HepG2 (cell line): ENCODE data around the gene CROCC. TPM values are rescaled to one million over a fixed set of nuclear protein-coding genes. Genes with fewer than 3 reads are reported as not detected.

Source experiments
- CBX5 ChIP-seq: sonication (generic); formaldehyde crosslinking; IDR thresholded peaks from 2 replicates; pipeline ENCODE4 v1.4.0; 2020; ENCODE audit warnings: missing genetic modification reagents, borderline replicate concordance
- CC2D1A ChIP-seq: sonication (generic); formaldehyde crosslinking; IDR thresholded peaks from 2 replicates; pipeline ENCODE4 v1.8.1; 2023; ENCODE audit warnings: mild to moderate bottlenecking, missing genetic modification reagents
- FOXP1 ChIP-seq, 2 experiments: fragments of 450-650 bp in 1 of 2; IDR thresholded peaks; 2 replicates each; pipeline ENCODE4 v1.6.1; 2017 to 2018; ENCODE audit warnings: antibody characterized with exemption in 1 of 2
- HHEX ChIP-seq: IDR thresholded peaks from 2 replicates; pipeline ENCODE4 v1.6.1; 2016; ENCODE audit warnings: control low read depth
- MAFK ChIP-seq, 2 experiments: IDR thresholded peaks in 1 of 2; conservative IDR thresholded peaks in 1 of 2; 2 replicates each; pipeline ENCODE4 v1.6.1; 2011; ENCODE audit warnings: improper control_type of control experiment in 2 of 2, low read length in 2 of 2
- MIER3 ChIP-seq: IDR thresholded peaks from 2 replicates; pipeline ENCODE4 v1.6.1; 2016; ENCODE audit warnings: missing compliant biosample characterization, borderline replicate concordance
- NFRKB ChIP-seq: fragments of 450-650 bp; IDR thresholded peaks from 2 replicates; pipeline ENCODE4 v1.6.1; 2017
- TARDBP ChIP-seq: sonication (generic); formaldehyde crosslinking; IDR thresholded peaks from 2 replicates; pipeline ENCODE4 v1.8.0; 2022; ENCODE audit warnings: mild to moderate bottlenecking, missing genetic modification reagents
- THYN1 ChIP-seq: sonication (generic); formaldehyde crosslinking; IDR thresholded peaks from 2 replicates; pipeline ENCODE4 v1.8.1; 2023; ENCODE audit warnings: low read depth, mild to moderate bottlenecking, moderate library complexity, missing genetic modification reagents, borderline replicate concordance
- TOPORS ChIP-seq: sonication (generic); formaldehyde crosslinking; IDR thresholded peaks from 2 replicates; pipeline ENCODE4 v1.8.0; 2023; ENCODE audit warnings: mild to moderate bottlenecking, missing genetic modification reagents
- TRIM24 ChIP-seq: sonication (generic); formaldehyde crosslinking; IDR thresholded peaks from 2 replicates; pipeline ENCODE4 v1.8.0; 2022; ENCODE audit warnings: mild to moderate bottlenecking, missing genetic modification reagents
- ZNF232 ChIP-seq: sonication (generic); formaldehyde crosslinking; IDR thresholded peaks from 2 replicates; pipeline ENCODE4 v1.4.0; 2020; ENCODE audit warnings: missing genetic modification reagents, borderline replicate concordance
- ZNF326 ChIP-seq: sonication (generic); formaldehyde crosslinking; IDR thresholded peaks from 2 replicates; pipeline ENCODE4 v1.4.0; 2020; ENCODE audit warnings: missing genetic modification reagents, borderline replicate concordance
- ZNF543 ChIP-seq: sonication (generic); formaldehyde crosslinking; IDR thresholded peaks from 2 replicates; pipeline ENCODE4 v1.4.0; 2020; ENCODE audit warnings: mild to moderate bottlenecking, missing genetic modification reagents
- ZNF589 ChIP-seq: sonication (generic); formaldehyde crosslinking; conservative IDR thresholded peaks from 2 replicates; pipeline ENCODE4 v1.8.0; 2022; ENCODE audit warnings: mild to moderate bottlenecking, moderate library complexity, missing genetic modification reagents
- polyA plus RNA-seq, 8 experiments: library from polyadenylated mRNA; depleted of rRNA in 3 of 8; stranded (reverse) in 7 of 8; unstranded in 1 of 8; fragments of >200 nt; fragmentation: Illumina TruSeq in 4 of 8; extraction: Trizol in 4 of 8; gene quantifications; 2 replicates each; pipeline versions ENCODE4 v1.2.1 to v1.2.3, GENCODE V29; 2011 to 2016; ENCODE audit warnings: low read depth in 4 of 8, missing spikeins in 1 of 8, mixed read lengths in 1 of 8; ENCODE audit not compliant: insufficient read depth in 1 of 8
- total RNA-seq, 5 experiments: library from RNA; depleted of rRNA; stranded (reverse); fragments of >200 nt; fragmentation: Illumina TruSeq; extraction: Trizol; gene quantifications; 2 replicates each; pipeline ENCODE4 v1.2.3, GENCODE V29; 2016; ENCODE audit warnings: low read depth in 1 of 5
- TF ChIP-seq, protein P1 (sequence below): sonication (generic); formaldehyde crosslinking; IDR thresholded peaks from 2 replicates; pipeline ENCODE4 v1.5.0; 2020; ENCODE audit warnings: mild to moderate bottlenecking, missing genetic modification reagents, moderate library complexity
- TF ChIP-seq, protein P2 (sequence below), 2 experiments: sonication (generic) in 1 of 2; formaldehyde crosslinking in 1 of 2; IDR thresholded peaks; 2 replicates each; pipeline versions ENCODE4 v1.4.0 to v1.6.1; 2016 to 2020; ENCODE audit warnings: borderline replicate concordance in 1 of 2, low read depth in 1 of 2, mild to moderate bottlenecking in 1 of 2, missing genetic modification reagents in 1 of 2
- TF ChIP-seq, protein P3 (sequence below): sonication (generic); formaldehyde crosslinking; IDR thresholded peaks from 2 replicates; pipeline ENCODE4 v1.4.0; 2020; ENCODE audit warnings: missing genetic modification reagents
- TF ChIP-seq, protein P4 (sequence below): sonication (generic); formaldehyde crosslinking; IDR thresholded peaks from 2 replicates; pipeline ENCODE4 v1.4.0; 2020; ENCODE audit warnings: mild to moderate bottlenecking, missing genetic modification reagents
- TF ChIP-seq, protein P5 (sequence below): fragments of 450-650 bp; IDR thresholded peaks from 2 replicates; pipeline ENCODE4 v1.6.1; 2016

CROCC gene
- total and polyA plus RNA-seq, 2 of the 13 experiments (the other 11 are each of a cell fraction or from before 2014, with no cell fraction given): 7.8 to 15.5 TPM

DNA sequence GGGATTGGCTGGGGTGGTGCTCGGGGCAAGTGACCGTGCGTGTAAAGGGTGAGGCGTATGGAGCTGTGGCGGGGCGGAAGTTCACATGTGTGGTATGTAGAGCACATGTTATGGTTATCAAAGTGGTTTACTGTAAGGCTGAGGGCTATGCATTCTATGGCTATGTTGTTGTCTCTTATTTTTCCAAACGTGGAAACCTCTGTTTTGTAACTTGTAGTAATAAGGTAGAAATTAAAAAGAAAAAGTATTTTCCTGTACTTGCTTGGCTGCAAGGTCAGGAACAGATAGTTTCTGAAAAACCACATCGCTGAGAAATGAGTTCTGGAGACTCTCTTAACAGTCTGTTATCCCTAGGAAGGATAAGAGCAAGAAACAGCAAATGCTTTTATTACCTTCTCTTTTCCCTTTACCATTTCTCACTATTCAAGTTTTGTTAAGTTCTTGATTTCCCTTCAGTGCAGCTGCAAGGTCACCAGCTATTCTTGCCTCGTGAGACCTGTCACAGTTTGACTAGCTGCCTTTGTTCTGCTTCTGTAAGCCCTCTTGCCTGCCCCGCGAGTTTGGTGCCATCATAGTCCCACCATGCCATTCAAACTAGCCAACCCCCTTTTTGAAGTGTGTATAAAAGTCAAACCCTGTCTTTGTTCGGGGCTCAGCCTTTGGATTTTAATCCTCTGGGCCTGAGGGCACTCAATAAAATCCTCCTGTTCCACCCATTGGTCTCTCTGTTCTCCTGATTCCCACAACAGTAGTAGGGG is 16.4 kb upstream of the CROCC start (continued):
- TF ChIP-seq, protein P1, sequence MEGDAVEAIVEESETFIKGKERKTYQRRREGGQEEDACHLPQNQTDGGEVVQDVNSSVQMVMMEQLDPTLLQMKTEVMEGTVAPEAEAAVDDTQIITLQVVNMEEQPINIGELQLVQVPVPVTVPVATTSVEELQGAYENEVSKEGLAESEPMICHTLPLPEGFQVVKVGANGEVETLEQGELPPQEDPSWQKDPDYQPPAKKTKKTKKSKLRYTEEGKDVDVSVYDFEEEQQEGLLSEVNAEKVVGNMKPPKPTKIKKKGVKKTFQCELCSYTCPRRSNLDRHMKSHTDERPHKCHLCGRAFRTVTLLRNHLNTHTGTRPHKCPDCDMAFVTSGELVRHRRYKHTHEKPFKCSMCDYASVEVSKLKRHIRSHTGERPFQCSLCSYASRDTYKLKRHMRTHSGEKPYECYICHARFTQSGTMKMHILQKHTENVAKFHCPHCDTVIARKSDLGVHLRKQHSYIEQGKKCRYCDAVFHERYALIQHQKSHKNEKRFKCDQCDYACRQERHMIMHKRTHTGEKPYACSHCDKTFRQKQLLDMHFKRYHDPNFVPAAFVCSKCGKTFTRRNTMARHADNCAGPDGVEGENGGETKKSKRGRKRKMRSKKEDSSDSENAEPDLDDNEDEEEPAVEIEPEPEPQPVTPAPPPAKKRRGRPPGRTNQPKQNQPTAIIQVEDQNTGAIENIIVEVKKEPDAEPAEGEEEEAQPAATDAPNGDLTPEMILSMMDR (CRISPR knock-in tag): no peak
- 0 out of 2 replicates have a peak, but pooled peaks have one; percentile 21 for TF ChIP-seq HHEX (CRISPR knock-in tag)
- TF ChIP-seq, protein P2, sequence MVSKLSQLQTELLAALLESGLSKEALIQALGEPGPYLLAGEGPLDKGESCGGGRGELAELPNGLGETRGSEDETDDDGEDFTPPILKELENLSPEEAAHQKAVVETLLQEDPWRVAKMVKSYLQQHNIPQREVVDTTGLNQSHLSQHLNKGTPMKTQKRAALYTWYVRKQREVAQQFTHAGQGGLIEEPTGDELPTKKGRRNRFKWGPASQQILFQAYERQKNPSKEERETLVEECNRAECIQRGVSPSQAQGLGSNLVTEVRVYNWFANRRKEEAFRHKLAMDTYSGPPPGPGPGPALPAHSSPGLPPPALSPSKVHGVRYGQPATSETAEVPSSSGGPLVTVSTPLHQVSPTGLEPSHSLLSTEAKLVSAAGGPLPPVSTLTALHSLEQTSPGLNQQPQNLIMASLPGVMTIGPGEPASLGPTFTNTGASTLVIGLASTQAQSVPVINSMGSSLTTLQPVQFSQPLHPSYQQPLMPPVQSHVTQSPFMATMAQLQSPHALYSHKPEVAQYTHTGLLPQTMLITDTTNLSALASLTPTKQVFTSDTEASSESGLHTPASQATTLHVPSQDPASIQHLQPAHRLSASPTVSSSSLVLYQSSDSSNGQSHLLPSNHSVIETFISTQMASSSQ (IDR thresholded peaks at IDR 0.05; ENCODE audit: low read depth): peak; percentile 55; the same call in 1 of the 2 replicates
- TF ChIP-seq, protein P2 (CRISPR knock-in tag; IDR thresholded peaks at IDR 0.05; ENCODE audit: borderline replicate concordance): no peak
- TF ChIP-seq ZNF543 (CRISPR knock-in tag): no peak
- no peak for TF ChIP-seq NFRKB
- TF ChIP-seq MAFK (conservative IDR thresholded peaks at IDR 0.05 in 1 of 2, IDR thresholded peaks at IDR 0.05 in 1 of 2; ENCODE audit: low read length in 2 of 2): no peak
- TF ChIP-seq, protein P3, sequence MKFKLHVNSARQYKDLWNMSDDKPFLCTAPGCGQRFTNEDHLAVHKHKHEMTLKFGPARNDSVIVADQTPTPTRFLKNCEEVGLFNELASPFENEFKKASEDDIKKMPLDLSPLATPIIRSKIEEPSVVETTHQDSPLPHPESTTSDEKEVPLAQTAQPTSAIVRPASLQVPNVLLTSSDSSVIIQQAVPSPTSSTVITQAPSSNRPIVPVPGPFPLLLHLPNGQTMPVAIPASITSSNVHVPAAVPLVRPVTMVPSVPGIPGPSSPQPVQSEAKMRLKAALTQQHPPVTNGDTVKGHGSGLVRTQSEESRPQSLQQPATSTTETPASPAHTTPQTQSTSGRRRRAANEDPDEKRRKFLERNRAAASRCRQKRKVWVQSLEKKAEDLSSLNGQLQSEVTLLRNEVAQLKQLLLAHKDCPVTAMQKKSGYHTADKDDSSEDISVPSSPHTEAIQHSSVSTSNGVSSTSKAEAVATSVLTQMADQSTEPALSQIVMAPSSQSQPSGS: peak; percentile 79; the same call in 1 of the 2 replicates
- TF ChIP-seq ZNF589 (CRISPR knock-in tag): peak; percentile 36; the same call in 1 of the 2 replicates
- TF ChIP-seq FOXP1 (IDR thresholded peaks at IDR 0.05): no peak
- peak; percentile 50 for TF ChIP-seq FOXP1 (CRISPR knock-in tag; IDR thresholded peaks at IDR 0.05)
- TF ChIP-seq MIER3 (CRISPR knock-in tag): peak; percentile 67; the same call in 1 of the 2 replicates
- TF ChIP-seq, protein P4, sequence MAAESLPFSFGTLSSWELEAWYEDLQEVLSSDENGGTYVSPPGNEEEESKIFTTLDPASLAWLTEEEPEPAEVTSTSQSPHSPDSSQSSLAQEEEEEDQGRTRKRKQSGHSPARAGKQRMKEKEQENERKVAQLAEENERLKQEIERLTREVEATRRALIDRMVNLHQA (CRISPR knock-in tag): no peak
- TF ChIP-seq CBX5 (CRISPR knock-in tag): no peak
- TF ChIP-seq ZNF326 (CRISPR knock-in tag): no peak
- no peak for TF ChIP-seq CC2D1A (CRISPR knock-in tag)
- TF ChIP-seq, protein P5, sequence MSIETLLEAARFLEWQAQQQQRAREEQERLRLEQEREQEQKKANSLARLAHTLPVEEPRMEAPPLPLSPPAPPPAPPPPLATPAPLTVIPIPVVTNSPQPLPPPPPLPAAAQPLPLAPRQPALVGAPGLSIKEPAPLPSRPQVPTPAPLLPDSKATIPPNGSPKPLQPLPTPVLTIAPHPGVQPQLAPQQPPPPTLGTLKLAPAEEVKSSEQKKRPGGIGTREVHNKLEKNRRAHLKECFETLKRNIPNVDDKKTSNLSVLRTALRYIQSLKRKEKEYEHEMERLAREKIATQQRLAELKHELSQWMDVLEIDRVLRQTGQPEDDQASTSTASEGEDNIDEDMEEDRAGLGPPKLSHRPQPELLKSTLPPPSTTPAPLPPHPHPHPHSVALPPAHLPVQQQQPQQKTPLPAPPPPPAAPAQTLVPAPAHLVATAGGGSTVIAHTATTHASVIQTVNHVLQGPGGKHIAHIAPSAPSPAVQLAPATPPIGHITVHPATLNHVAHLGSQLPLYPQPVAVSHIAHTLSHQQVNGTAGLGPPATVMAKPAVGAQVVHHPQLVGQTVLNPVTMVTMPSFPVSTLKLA: peak; percentile 92
- TF ChIP-seq THYN1: no peak
- TF ChIP-seq TOPORS (CRISPR knock-in tag): no peak; the same call in 1 of the 2 replicates
- TF ChIP-seq ZNF232 (CRISPR knock-in tag): no peak
- no peak for TF ChIP-seq TRIM24
- TF ChIP-seq TARDBP (CRISPR knock-in tag): peak; percentile 81
